Activated naive CD8-positive, alpha-beta T cell treated with anti-CD3 and anti-CD28 coated beads, Interleukin-2, amount 50 U/mL, for 16 hours (primary cell): ENCODE results near the gene TMTC4.
A peak's percentile ranks its signal among the peaks of the same experiment; 100 is the strongest.
"Not testable (repeated sequence)": the region's sequence is repeated elsewhere in the genome, so short reads cannot be mapped to it uniquely, and the experiment has no call there.

Source experiments
- DNase-seq: peaks from one replicate; pipeline ENCODE4 v3.0.0-alpha.2; 2020; ENCODE audit warnings: low read depth, low spot score

Gene TMTC4

GRCh38 chr13:100674572-100674871, at the start of gene TMTC4:
TMTC4 (minus strand) TSS chr13:100674795; CDS start chr13:100670362, 4,433 bp downstream.
- DNase-seq = no peak

DNA sequence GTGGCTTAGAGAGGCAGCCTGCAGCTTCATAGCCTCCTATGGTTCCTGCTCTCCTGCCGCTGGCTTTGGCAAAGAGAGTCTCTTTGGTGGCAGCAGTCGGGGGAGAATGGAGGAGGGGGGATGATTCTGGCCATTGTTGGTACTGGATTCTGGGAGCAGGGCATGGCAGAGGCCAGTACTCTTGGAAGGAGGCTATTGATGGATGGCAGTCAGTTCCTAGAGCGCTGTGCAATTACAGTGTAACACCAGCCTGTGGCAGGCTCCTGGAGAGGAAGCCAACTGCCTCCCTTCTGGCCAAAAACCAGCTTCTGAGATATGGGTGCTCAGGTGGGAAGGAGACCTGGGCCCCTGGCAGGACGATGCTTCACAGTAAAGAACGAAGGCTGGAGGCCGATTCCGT, 47.9 kb upstream of the TMTC4 start:
- DNase-seq = no peak

GRCh38 chr13:100721885-100722512, 47.4 kb upstream of the TMTC4 start:
- DNase-seq = peak; percentile 7

- no peak for DNase-seq
Measured at GRCh38 chr13:100715604-100716003, 41.0 kb upstream of the TMTC4 start.

- DNase-seq = no peak
Measured at GRCh38 chr13:100714478-100714877, 39.9 kb upstream of the TMTC4 start.

DNA sequence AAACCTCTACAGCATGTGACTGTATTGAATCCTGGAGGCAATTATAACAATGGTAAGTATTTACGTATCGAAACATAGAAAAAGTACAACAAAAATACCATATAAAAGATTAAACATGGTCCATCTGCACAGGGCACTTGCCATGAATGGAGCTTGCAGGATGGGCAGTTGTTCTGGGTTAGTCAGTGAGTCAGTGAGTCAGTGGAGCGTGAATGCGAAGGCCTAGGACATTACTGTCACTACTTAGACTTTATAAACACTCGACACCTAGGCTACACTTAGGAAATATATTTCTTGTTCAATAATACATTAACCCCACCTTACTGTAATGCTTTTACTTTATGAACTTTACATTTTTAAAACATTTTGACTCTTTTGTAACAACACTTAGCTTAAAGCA, 35.6 kb upstream of the TMTC4 start:
- no peak for DNase-seq

- no peak for DNase-seq
Measured at GRCh38 chr13:100707818-100708740, 33.5 kb upstream of the TMTC4 start.

- DNase-seq = not testable (repeated sequence)
Measured at GRCh38 chr13:100698331-100698730, 23.7 kb upstream of the TMTC4 start.

DNA sequence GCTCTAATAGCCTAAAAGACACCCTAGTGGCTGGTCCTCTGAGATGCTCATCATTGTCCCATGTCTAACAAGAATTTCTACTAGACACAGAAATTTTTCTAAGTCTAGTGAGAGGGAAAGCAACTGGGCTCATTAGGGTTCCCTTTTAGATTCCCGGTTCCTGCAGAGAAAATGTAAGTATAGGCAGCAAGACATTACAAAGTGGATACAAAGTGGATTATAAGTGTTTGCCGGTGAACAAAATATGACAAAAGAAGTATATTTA, 20.8 kb upstream of the TMTC4 start:
- no peak for DNase-seq

DNA sequence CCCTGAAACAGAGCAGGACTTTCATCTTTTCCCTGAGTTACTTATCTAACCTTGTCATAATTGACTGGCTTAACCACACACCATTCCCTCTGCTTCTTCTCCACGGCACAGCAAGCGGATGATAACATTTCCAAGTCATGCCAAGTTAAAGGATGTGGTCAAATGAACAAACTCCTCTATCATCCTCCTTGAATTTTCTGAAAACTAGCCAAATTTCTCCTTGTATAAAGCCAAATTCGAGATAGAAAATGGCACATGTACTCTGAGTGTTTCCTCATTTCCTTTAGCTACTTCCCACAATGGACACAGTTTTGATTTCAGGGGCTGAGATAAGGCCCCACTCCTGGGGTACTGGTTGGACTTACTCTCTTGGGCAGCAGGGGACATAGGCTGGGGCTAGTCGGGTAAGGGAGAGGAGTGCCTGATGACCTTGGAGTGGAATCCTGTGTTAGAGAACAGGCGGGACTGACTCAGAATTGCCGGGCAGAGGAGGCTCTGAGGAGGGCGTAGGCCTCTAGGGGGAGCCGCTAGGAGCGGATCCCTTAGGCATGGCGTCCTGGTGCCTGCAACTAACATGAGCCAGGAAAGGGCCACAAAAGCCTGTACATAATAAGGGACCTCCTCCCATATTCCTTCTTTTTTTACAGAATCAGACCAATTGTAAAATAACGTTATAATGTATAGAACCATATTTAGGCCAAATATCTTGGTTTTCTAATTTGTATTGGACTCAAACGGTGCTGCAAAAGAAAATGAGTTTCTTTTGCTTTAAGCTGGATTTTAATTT, 20.3 kb upstream of the TMTC4 start:
- no peak for DNase-seq

- DNase-seq = no peak
Measured at GRCh38 chr13:100689191-100689590, 14.6 kb upstream of the TMTC4 start.

- DNase-seq = no peak
Measured at GRCh38 chr13:100680131-100680530, 5.5 kb upstream of the TMTC4 start.

DNA sequence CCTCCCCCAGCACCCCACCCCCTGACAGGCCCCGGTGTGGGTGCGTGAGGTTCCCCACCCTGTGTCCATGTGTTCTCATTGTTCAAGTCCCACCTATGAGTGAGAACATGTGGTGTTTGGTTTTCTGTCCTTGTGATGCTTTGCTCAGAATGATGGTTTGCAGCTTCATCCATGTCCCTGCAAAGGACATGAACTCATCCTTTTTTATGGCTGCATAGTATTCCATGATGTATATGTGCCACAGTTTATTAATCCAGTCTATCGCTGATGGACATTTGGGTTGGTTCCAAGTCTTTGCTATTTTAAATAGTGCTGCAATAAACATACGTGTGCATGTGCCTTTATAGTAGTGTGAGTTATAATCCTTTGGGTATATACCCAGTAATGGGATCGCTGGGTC, 2.5 kb upstream of the TMTC4 start:
- DNase-seq = not testable (repeated sequence)

DNA sequence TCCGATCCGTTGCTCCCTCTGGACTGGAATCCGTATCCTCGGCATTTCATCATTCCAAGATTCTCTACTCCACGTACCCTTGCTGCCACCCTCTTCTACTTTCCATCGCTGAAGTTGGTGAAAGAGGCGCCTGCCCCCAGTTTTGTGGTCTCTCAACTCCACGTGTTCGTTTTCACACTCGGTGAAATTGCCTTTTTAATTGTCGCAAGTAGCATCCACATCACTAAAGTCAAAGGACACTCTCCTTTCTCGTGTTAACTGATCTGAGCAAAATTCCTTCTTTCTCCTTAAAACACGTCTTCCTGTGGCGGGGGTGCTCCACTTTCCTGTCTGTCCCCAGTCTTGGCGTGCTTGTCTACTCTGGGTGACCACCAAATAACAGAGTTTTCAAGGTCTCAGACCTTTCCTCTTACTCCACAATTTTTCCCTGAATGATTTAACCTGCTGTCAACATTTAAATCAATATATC, 1.1 kb upstream of the TMTC4 start:
- DNase-seq = no peak

GRCh38 chr13:100674872-100675660, 471 bp upstream of the TMTC4 start:
- DNase-seq = peak; percentile 100

DNA sequence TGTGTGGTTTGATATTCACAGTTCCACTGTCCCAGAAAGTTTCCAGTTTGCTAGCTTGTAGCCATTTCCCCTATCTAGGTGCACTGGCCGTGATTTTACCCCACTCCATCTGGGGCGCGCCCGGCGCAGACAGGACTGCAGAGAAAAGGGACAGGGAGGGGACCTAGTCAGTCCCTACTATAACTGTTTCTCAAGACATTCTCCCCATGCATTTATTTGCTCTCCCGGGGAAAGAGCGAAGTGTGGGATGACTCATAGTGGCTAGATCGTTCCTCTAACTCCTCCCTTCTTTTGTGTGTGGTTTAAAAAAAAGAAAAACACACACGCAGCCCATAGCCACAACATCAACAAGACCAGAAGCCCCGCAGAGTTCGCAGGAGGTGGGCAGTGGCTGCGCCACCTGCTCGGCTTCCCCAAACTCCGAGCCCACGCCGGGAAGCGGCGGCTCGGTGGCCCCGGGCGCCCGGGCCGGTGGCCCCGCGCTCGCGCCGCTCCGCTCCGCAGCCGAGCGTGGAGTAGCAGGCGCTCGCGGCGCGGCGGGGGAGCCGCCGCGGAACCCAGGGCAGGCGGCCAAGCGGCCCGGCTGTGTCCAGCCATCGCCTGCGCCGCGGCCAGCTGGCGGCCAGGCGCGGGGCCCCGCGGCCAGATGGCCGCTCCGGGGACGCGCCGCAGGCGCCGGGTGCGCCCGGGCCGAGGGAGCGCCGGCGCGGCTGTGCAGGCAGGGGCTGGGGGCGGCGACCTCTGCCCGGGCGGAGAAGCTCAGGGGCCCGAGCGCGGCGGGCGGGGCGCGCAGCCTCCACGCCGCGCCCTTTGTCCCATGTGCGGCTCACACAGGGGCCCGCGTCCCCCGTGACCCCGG, 653 bp downstream of the TMTC4 start:
- DNase-seq = no peak

GRCh38 chr13:100673376-100673712, 1.3 kb downstream of the TMTC4 start:
- no peak for DNase-seq

GRCh38 chr13:100671389-100672182, 3.0 kb downstream of the TMTC4 start:
- DNase-seq = no peak

GRCh38 chr13:100668408-100668807, 6.2 kb downstream of the TMTC4 start:
- no peak for DNase-seq

DNA sequence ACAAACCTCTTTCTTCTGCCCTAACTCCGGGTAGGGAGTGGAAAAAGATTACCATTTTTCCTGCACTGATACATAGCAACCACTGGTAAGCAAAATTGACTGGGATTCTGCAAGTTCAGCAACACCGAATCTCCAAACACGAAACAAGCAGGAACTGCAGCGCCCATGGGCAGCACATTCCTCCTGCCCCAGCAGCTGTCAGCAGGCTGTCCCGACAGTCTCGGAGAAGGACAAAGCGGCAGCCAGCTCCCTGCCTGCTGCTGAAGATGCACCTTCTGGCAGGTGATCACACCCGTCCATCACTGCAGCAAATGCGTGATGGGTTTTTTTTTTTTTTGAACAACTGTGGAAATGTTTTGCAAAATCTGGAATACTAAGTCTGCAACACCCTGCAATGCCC, 6.7 kb downstream of the TMTC4 start:
- no peak for DNase-seq
